ENCODE measurements around the gene CLASP2.
"Not testable (repeated sequence)": the region's sequence is repeated elsewhere in the genome, so short reads cannot be mapped to it uniquely, and the experiment has no call there.

Gene CLASP2

DNA sequence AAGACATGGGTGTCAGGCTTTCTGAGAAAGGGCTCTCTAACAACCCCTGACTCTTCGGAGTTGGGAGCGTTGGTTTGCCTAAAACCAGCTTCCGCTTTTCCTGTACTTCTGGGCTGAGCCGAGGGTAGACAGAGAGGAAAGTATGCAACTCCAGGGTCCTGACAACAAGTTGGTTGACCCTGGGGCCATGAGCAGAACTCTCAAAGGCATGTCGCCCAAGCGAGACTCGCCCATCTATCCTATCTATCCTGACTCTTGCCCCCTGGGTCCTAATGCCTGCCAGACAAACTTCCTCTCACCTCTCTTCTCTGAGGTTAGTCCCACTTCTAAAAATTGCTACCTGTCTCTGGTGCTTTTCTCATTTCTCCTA, 270.8 kb downstream of the CLASP2 start:
- DNase-seq, result not testable (repeated sequence)
